ENCODE measurements around the gene FBXO5. TPM values are rescaled to one million over a fixed set of nuclear protein-coding genes. Genes with fewer than 3 reads are reported as not detected.

FBXO5 gene
- total RNA-seq, 2 experiments from 2014 or later, result 68.7 to 71.2 TPM

- peak; percentile 87 for DNase-seq
- H3K27me3 Mint-ChIP-seq, result no peaks in the 10 kb centered on the region
- H3K36me3 Mint-ChIP-seq (ENCODE audit: low read depth), result peaks cover 58% of the 10 kb centered on the region
- peak overlapping the region; percentile 96 for H3K27ac Mint-ChIP-seq
- ChIA-PET POLR2A (interaction anchor here (1.0 to 5.3 kb wide), 14 partner anchors 7 to 1980 kb away, joined by 3 to 151 read pairs (median 4); partner anchors contain the start of gene MTRF1L), CTCF (interaction anchor here (1.0 to 1.6 kb wide), 4 partner anchors 14 to 19 kb away, joined by 3 to 7 read pairs (median 4); partner anchors contain the start of gene MTRF1L)
- peak overlapping the region; percentile 90 for H3K4me3 Mint-ChIP-seq
- peaks cover 44% of the 10 kb centered on the region for H3K4me1 Mint-ChIP-seq
- H3K9me3 Mint-ChIP-seq, result no peaks in the 10 kb centered on the region
Observed at GRCh38 chr6:152983637-152984512, 1.0 kb upstream of the FBXO5 start.

GRCh38 chr6:152981989-152982903, 595 bp downstream of the FBXO5 start:
- peaks cover 57% of the 10 kb centered on the region for H3K4me1 Mint-ChIP-seq
- H3K4me3 Mint-ChIP-seq, result peak overlapping the region; percentile 90
- ChIA-PET CTCF (interaction anchor here (0.7 to 1.6 kb wide), 7 partner anchors 12 to 798 kb away, joined by 3 to 7 read pairs (median 4); partner anchors contain the start of gene MTRF1L), POLR2A (interaction anchor here (0.9 to 5.3 kb wide), 12 partner anchors 9 to 1264 kb away, joined by 3 to 151 read pairs (median 8); partner anchors contain the start of gene MTRF1L)
- H3K27me3 Mint-ChIP-seq, result no peaks in the 10 kb centered on the region
- peak; percentile 51 for DNase-seq
- H3K9me3 Mint-ChIP-seq, result no peaks in the 10 kb centered on the region
- peaks cover 71% of the 10 kb centered on the region for H3K36me3 Mint-ChIP-seq (ENCODE audit: low read depth)
- peak overlapping the region; percentile 96 for H3K27ac Mint-ChIP-seq

- Mint-ChIP-seq H3K4me1 (peaks cover 61% of the 10 kb centered on the region), H3K27ac (peak overlapping the region; percentile 54), H3K36me3 (ENCODE audit: low read depth) (peaks cover 71% of the 10 kb centered on the region), H3K9me3 (no peaks in the 10 kb centered on the region), H3K27me3 (no peaks in the 10 kb centered on the region), H3K4me3 (peak overlapping the region; percentile 90)
- ChIA-PET CTCF (interaction anchor here (0.7 kb wide), 1 partner anchor 19 kb away, joined by 3 read pairs; no protein-coding TSS in a partner anchor), POLR2A (interaction anchor here (1.0 to 4.0 kb wide), 4 partner anchors 10 to 21 kb away, joined by 3 to 25 read pairs (median 8); partner anchors contain the start of gene MTRF1L)
- DNase-seq, result no peak
Observed at GRCh38 chr6:152981219-152981618, 1.6 kb downstream of the FBXO5 start.

GRCh38 chr6:152980656-152981055, 2.2 kb downstream of the FBXO5 start:
- DNase-seq, result no peak
- H3K27me3 Mint-ChIP-seq, result no peaks in the 10 kb centered on the region
- H3K4me3 Mint-ChIP-seq, result peak overlapping the region; percentile 90
- ChIA-PET CTCF (no interaction called here), POLR2A (interaction anchor here (1.3 to 4.0 kb wide), 3 partner anchors 10 to 20 kb away, joined by 3 to 25 read pairs (median 10); no protein-coding TSS in a partner anchor)
- peak overlapping the region; percentile 54 for H3K27ac Mint-ChIP-seq
- no peaks in the 10 kb centered on the region for H3K9me3 Mint-ChIP-seq
- H3K4me1 Mint-ChIP-seq, result peaks cover 61% of the 10 kb centered on the region
- H3K36me3 Mint-ChIP-seq (ENCODE audit: low read depth), result peaks cover 71% of the 10 kb centered on the region

GRCh38 chr6:152979116-152979515, 3.7 kb downstream of the FBXO5 start:
- CTCF ChIA-PET, result no interaction called here
- POLR2A ChIA-PET, result interaction anchor here (0.8 to 2.2 kb wide), 3 partner anchors 21 to 23 kb away, joined by 3 to 6 read pairs (median 3); no protein-coding TSS in a partner anchor
- Mint-ChIP-seq H3K4me1 (peaks cover 64% of the 10 kb centered on the region), H3K4me3 (peak overlapping the region; percentile 90), H3K27me3 (no peaks in the 10 kb centered on the region), H3K27ac (no peak overlapping the region), H3K9me3 (no peaks in the 10 kb centered on the region), H3K36me3 (ENCODE audit: low read depth) (peaks cover 77% of the 10 kb centered on the region)
- DNase-seq, result no peak

- POLR2A ChIA-PET, result interaction anchor here (0.8 to 2.5 kb wide), 6 partner anchors 13 to 27 kb away, joined by 3 to 14 read pairs (median 5); partner anchors contain the start of gene MTRF1L
- no peak for DNase-seq
- peaks cover 73% of the 10 kb centered on the region for H3K4me1 Mint-ChIP-seq
- peaks cover 79% of the 10 kb centered on the region for H3K36me3 Mint-ChIP-seq (ENCODE audit: low read depth)
- no peak overlapping the region for H3K27ac Mint-ChIP-seq
- CTCF ChIA-PET, result interaction anchor here (1.9 kb wide), 1 partner anchor 23 kb away, joined by 4 read pairs; no protein-coding TSS in a partner anchor
- H3K4me3 Mint-ChIP-seq, result no peak overlapping the region
- H3K9me3 Mint-ChIP-seq, result no peaks in the 10 kb centered on the region
- H3K27me3 Mint-ChIP-seq, result no peaks in the 10 kb centered on the region
Observed at GRCh38 chr6:152978058-152978457, 4.8 kb downstream of the FBXO5 start.

GRCh38 chr6:152977556-152977955, 5.3 kb downstream of the FBXO5 start:
- no peak for DNase-seq
- ChIA-PET POLR2A (interaction anchor here (0.8 to 2.5 kb wide), 6 partner anchors 7 to 27 kb away, joined by 3 to 14 read pairs (median 6); partner anchors contain the start of gene MTRF1L), CTCF (interaction anchor here (1.9 kb wide), 1 partner anchor 23 kb away, joined by 4 read pairs; no protein-coding TSS in a partner anchor)
- Mint-ChIP-seq H3K4me1 (peaks cover 75% of the 10 kb centered on the region), H3K27ac (no peak overlapping the region), H3K27me3 (no peaks in the 10 kb centered on the region), H3K9me3 (no peaks in the 10 kb centered on the region), H3K36me3 (ENCODE audit: low read depth) (peaks cover 84% of the 10 kb centered on the region), H3K4me3 (no peak overlapping the region)

GRCh38 chr6:152976749-152977148, 6.1 kb downstream of the FBXO5 start:
- H3K36me3 Mint-ChIP-seq (ENCODE audit: low read depth), result peaks cover 87% of the 10 kb centered on the region
- DNase-seq, result no peak
- POLR2A ChIA-PET, result interaction anchor here (1.0 to 2.5 kb wide), 6 partner anchors 8 to 25 kb away, joined by 3 to 14 read pairs (median 6); partner anchors contain the start of gene MTRF1L
- peaks cover 77% of the 10 kb centered on the region for H3K4me1 Mint-ChIP-seq
- no peak overlapping the region for H3K4me3 Mint-ChIP-seq
- H3K27me3 Mint-ChIP-seq, result no peaks in the 10 kb centered on the region
- no peaks in the 10 kb centered on the region for H3K9me3 Mint-ChIP-seq
- CTCF ChIA-PET, result interaction anchor here (1.9 kb wide), 1 partner anchor 22 kb away, joined by 4 read pairs; no protein-coding TSS in a partner anchor
- peak overlapping the region; percentile 74 for H3K27ac Mint-ChIP-seq

- Mint-ChIP-seq H3K4me1 (peaks cover 68% of the 10 kb centered on the region), H3K27me3 (no peaks in the 10 kb centered on the region), H3K4me3 (peak overlapping the region; percentile 56), H3K9me3 (no peaks in the 10 kb centered on the region), H3K27ac (peak overlapping the region; percentile 65), H3K36me3 (ENCODE audit: low read depth) (peaks cover 84% of the 10 kb centered on the region)
- DNase-seq, result no peak
- CTCF ChIA-PET, result no interaction called here
- POLR2A ChIA-PET, result interaction anchor here (2.5 kb wide), 1 partner anchor 21 kb away, joined by 14 read pairs; no protein-coding TSS in a partner anchor
Observed at GRCh38 chr6:152975204-152975915, 7.5 kb downstream of the FBXO5 start.

GRCh38 chr6:152973916-152974315, 8.9 kb downstream of the FBXO5 start:
- Mint-ChIP-seq H3K27me3 (no peaks in the 10 kb centered on the region), H3K27ac (peak overlapping the region; percentile 58), H3K4me3 (peak overlapping the region; percentile 30), H3K4me1 (peaks cover 55% of the 10 kb centered on the region), H3K36me3 (ENCODE audit: low read depth) (peaks cover 88% of the 10 kb centered on the region), H3K9me3 (peaks cover 7% of the 10 kb centered on the region)
- ChIA-PET POLR2A (interaction anchor here (1.6 to 2.2 kb wide), 2 partner anchors 9 to 27 kb away, joined by 11 to 24 read pairs; partner anchors contain the start of gene FBXO5), CTCF (interaction anchor here (1.1 to 1.6 kb wide), 3 partner anchors 20 to 27 kb away, joined by 3 to 7 read pairs (median 6); no protein-coding TSS in a partner anchor)
- DNase-seq, result no peak

GRCh38 chr6:152969688-152970418, 13.0 kb downstream of the FBXO5 start:
- no peak for DNase-seq
- peaks cover 19% of the 10 kb centered on the region for H3K4me1 Mint-ChIP-seq
- H3K36me3 Mint-ChIP-seq (ENCODE audit: low read depth), result peaks cover 65% of the 10 kb centered on the region
- ChIA-PET POLR2A (interaction anchor here (1.3 to 3.9 kb wide), 2 partner anchors 13 to 30 kb away, joined by 4 to 25 read pairs; partner anchors contain the start of gene FBXO5), CTCF (interaction anchor here (0.9 to 1.3 kb wide), 3 partner anchors 13 to 22 kb away, joined by 3 to 6 read pairs (median 5); partner anchors contain the start of gene FBXO5)
- no peak overlapping the region for H3K27ac Mint-ChIP-seq
- peaks cover 19% of the 10 kb centered on the region for H3K27me3 Mint-ChIP-seq
- peaks cover 21% of the 10 kb centered on the region for H3K9me3 Mint-ChIP-seq
- H3K4me3 Mint-ChIP-seq, result no peak overlapping the region
